ENCODE results near the gene EFHC2.

EFHC2 gene

DNA sequence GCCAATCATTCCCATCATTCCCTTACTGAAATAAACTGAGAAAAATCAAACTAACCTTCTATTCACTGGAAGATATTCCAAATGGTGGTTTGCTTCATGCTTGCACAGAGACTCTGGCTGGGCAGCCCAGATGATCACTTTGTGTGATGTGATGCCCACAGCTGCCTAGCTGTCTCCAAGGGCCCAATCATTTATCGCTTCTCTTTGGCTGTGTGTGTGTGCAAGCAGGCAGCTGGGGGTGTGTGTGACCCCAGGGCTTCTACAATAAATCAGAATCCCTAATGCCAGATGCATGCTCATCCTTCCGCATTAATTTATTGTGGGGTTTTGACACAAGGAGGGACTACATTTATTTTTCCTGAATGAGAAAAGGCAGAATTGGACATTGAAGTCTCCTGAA lies 230.1 kb downstream of the EFHC2 start:
- Histone ChIP-seq H3K4me1 (ENCODE audit: control insufficient read depth, low read length) (no peaks in the 10 kb centered on the region), H3K9me2 (replicated peaks; ENCODE audit: control insufficient read depth, low read length) (no peaks in the 10 kb centered on the region), H3K4me2 (ENCODE audit: low read length) (no peak overlapping the region), H3K79me2 (ENCODE audit: control insufficient read depth, low read length) (no peaks in the 10 kb centered on the region), H4K20me1 (ENCODE audit: control insufficient read depth, insufficient read depth, low read depth, low read length) (no peaks in the 10 kb centered on the region), H3F3A (ENCODE audit: control insufficient read depth, insufficient read depth) (no peaks in the 10 kb centered on the region), H3K36me3 (ENCODE audit: control insufficient read depth, low read length) (no peaks in the 10 kb centered on the region), H3K27me3 (ENCODE audit: control insufficient read depth, low read length) (no peaks in the 10 kb centered on the region), H3K4me3 (ENCODE audit: low read length) (no peak overlapping the region), H3K9me3 (ENCODE audit: control insufficient read depth, insufficient read depth, low read length) (no peaks in the 10 kb centered on the region), H3K27ac (ENCODE audit: low read depth, low read length) (no peak overlapping the region)
- TF ChIP-seq, protein P1, sequence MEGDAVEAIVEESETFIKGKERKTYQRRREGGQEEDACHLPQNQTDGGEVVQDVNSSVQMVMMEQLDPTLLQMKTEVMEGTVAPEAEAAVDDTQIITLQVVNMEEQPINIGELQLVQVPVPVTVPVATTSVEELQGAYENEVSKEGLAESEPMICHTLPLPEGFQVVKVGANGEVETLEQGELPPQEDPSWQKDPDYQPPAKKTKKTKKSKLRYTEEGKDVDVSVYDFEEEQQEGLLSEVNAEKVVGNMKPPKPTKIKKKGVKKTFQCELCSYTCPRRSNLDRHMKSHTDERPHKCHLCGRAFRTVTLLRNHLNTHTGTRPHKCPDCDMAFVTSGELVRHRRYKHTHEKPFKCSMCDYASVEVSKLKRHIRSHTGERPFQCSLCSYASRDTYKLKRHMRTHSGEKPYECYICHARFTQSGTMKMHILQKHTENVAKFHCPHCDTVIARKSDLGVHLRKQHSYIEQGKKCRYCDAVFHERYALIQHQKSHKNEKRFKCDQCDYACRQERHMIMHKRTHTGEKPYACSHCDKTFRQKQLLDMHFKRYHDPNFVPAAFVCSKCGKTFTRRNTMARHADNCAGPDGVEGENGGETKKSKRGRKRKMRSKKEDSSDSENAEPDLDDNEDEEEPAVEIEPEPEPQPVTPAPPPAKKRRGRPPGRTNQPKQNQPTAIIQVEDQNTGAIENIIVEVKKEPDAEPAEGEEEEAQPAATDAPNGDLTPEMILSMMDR (IDR thresholded peaks at IDR 0.05; ENCODE audit: low read depth, low read length, poor library complexity, severe bottlenecking) = no peak
- TF ChIP-seq EZH2phosphoT487 (IDR thresholded peaks at IDR 0.05; ENCODE audit: borderline replicate concordance, low read length) = no peak

DNA sequence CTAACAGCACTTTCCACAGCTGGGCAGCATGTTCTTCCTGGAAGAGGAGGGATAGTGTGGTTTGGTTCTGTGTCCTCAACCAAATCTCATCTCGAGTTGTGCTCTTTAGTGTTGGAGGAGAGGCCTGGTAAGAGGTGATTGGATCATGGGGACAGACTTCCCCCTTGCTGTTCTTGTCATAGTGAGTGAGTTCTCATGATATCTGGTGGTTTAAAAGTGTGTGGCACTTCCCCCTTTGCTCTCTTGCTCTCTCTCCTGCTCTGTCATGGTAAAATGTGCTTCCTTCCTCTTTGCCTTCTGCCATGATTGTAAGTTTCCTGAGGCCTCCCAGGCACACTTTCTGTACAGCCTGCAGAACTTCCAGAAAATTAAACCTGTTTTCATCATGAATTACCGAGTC lies 236.6 kb downstream of the EFHC2 start:
- H3K27ac ChIP-seq (ENCODE audit: low read depth, low read length) = no peak overlapping the region
- no peaks in the 10 kb centered on the region for H3K9me2 ChIP-seq (replicated peaks; ENCODE audit: control insufficient read depth, low read length)
- H3K79me2 ChIP-seq (ENCODE audit: control insufficient read depth, low read length) = no peaks in the 10 kb centered on the region
- H3F3A ChIP-seq (ENCODE audit: control insufficient read depth, insufficient read depth) = no peaks in the 10 kb centered on the region
- no peaks in the 10 kb centered on the region for H4K20me1 ChIP-seq (ENCODE audit: control insufficient read depth, insufficient read depth, low read depth, low read length)
- H3K36me3 ChIP-seq (ENCODE audit: control insufficient read depth, low read length) = no peaks in the 10 kb centered on the region
- H3K4me1 ChIP-seq (ENCODE audit: control insufficient read depth, low read length) = no peaks in the 10 kb centered on the region
- no peak for TF ChIP-seq EZH2phosphoT487 (IDR thresholded peaks at IDR 0.05; ENCODE audit: borderline replicate concordance, low read length)
- TF ChIP-seq, protein P1 (IDR thresholded peaks at IDR 0.05; ENCODE audit: low read depth, low read length, poor library complexity, severe bottlenecking) = no peak
- no peak overlapping the region for H3K4me2 ChIP-seq (ENCODE audit: low read length)
- H3K9me3 ChIP-seq (ENCODE audit: control insufficient read depth, insufficient read depth, low read length) = no peaks in the 10 kb centered on the region
- no peaks in the 10 kb centered on the region for H3K27me3 ChIP-seq (ENCODE audit: control insufficient read depth, low read length)
- H3K4me3 ChIP-seq (ENCODE audit: low read length) = no peak overlapping the region

DNA sequence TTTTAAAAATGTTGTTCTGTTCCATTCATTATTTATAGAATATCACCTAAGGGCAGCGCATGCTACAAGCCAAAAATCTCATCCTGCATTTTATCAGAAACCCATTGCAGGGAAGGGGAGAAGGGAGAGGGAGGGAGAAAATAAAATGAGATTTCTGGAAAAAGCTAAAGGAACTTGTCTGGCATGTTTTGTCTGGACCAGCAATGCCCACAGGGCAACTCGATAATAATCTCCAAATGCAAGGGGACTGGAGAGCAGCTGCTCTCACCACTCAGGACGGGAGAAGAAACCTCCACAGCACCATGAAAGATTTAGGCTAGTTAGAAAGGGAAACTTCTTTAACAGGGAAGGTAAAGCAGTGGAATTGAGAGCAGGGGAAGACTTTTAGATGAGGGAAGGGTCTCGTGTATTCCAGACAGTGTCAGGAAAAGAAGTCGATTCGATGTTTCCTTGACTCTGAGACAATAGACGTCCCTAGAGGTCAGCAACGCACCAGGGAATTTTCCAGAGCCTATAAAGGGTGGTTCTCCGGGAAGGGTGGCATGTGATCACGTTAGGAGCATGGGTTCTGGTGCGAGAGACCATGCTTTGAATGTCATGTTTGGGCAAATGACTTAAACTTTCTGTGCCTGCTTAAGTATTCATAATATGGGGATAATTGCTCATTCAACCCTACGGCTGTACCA lies 238.1 kb downstream of the EFHC2 start:
- Histone ChIP-seq H3K4me3 (ENCODE audit: low read length) (no peak overlapping the region), H3K9me2 (replicated peaks; ENCODE audit: control insufficient read depth, low read length) (no peaks in the 10 kb centered on the region), H3K9me3 (ENCODE audit: control insufficient read depth, insufficient read depth, low read length) (no peaks in the 10 kb centered on the region), H3K27ac (ENCODE audit: low read depth, low read length) (no peak overlapping the region), H3K79me2 (ENCODE audit: control insufficient read depth, low read length) (no peaks in the 10 kb centered on the region), H4K20me1 (ENCODE audit: control insufficient read depth, insufficient read depth, low read depth, low read length) (no peaks in the 10 kb centered on the region), H3K4me1 (ENCODE audit: control insufficient read depth, low read length) (no peaks in the 10 kb centered on the region), H3K27me3 (ENCODE audit: control insufficient read depth, low read length) (no peaks in the 10 kb centered on the region), H3F3A (ENCODE audit: control insufficient read depth, insufficient read depth) (no peaks in the 10 kb centered on the region), H3K36me3 (ENCODE audit: control insufficient read depth, low read length) (no peaks in the 10 kb centered on the region), H3K4me2 (ENCODE audit: low read length) (no peak overlapping the region)
- TF ChIP-seq EZH2phosphoT487 (IDR thresholded peaks at IDR 0.05; ENCODE audit: borderline replicate concordance, low read length) = no peak

DNA sequence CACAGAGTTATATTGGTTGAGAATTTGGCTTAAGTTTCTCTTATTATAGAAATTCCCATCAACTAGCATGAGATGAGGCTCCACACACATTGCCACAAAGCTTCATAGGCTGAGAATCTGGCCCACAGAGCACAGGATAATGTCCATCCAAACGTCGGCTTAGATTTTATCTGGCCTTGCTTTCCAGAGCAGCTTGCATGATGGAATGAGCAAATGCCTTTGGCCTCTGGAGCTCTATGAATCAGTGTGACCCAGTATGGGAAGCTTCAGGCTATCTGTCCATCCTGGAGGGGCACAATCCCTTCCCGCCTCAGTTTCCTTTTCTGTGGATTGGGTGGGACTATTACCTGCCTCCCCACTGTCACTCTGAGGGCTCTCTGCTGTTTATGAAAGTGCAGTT lies 238.8 kb downstream of the EFHC2 start:
- H3K9me2 ChIP-seq (replicated peaks; ENCODE audit: control insufficient read depth, low read length) = no peaks in the 10 kb centered on the region
- no peak overlapping the region for H3K4me3 ChIP-seq (ENCODE audit: low read length)
- no peak overlapping the region for H3K27ac ChIP-seq (ENCODE audit: low read depth, low read length)
- H3K4me1 ChIP-seq (ENCODE audit: control insufficient read depth, low read length) = no peaks in the 10 kb centered on the region
- no peaks in the 10 kb centered on the region for H3K79me2 ChIP-seq (ENCODE audit: control insufficient read depth, low read length)
- H3K36me3 ChIP-seq (ENCODE audit: control insufficient read depth, low read length) = no peaks in the 10 kb centered on the region
- H4K20me1 ChIP-seq (ENCODE audit: control insufficient read depth, insufficient read depth, low read depth, low read length) = no peaks in the 10 kb centered on the region
- no peak overlapping the region for H3K4me2 ChIP-seq (ENCODE audit: low read length)
- no peaks in the 10 kb centered on the region for H3F3A ChIP-seq (ENCODE audit: control insufficient read depth, insufficient read depth)
- no peaks in the 10 kb centered on the region for H3K9me3 ChIP-seq (ENCODE audit: control insufficient read depth, insufficient read depth, low read length)
- TF ChIP-seq, protein P1 (IDR thresholded peaks at IDR 0.05; ENCODE audit: low read depth, low read length, poor library complexity, severe bottlenecking) = no peak
- no peak for TF ChIP-seq EZH2phosphoT487 (IDR thresholded peaks at IDR 0.05; ENCODE audit: borderline replicate concordance, low read length)
- H3K27me3 ChIP-seq (ENCODE audit: control insufficient read depth, low read length) = no peaks in the 10 kb centered on the region
